Common myeloid progenitor, CD34-positive (primary cell): ENCODE measurements around the gene HEATR3.

Source experiments
- CTCF ChIA-PET: fragments of 350-600 bp; sonication (Branson Sonifier 250); formaldehyde crosslinking; loops from one replicate; lab custom pipeline; 2021; ENCODE audit warnings: antibody characterized with exemption; lab: Charles Lee
- POLR2A ChIA-PET: fragments of 350-600 bp; sonication (Branson Sonifier 250); formaldehyde crosslinking; loops from one replicate; lab custom pipeline; 2021; ENCODE audit warnings: antibody characterized with exemption; lab: Charles Lee
- DNase-seq, 3 donors: peaks; one replicate each; pipeline versions ENCODE4 v3.0.0 to v3.0.0-alpha.2; 2013
- H3K27ac ChIP-seq, 2 experiments: 1 replicate in 1 of 2; 2 replicates in 1 of 2; pipeline ENCODE4 v1.7.0; 2013; ENCODE audit warnings: inconsistent platforms in 2 of 2, low read length in 2 of 2, mild to moderate bottlenecking in 2 of 2, low read depth in 1 of 2, moderate library complexity in 1 of 2; ENCODE audit not compliant: severe bottlenecking in 2 of 2, insufficient read depth in 1 of 2, poor library complexity in 1 of 2
- H3K27me3 ChIP-seq, 5 experiments: replicated peaks in 2 of 5; 1 replicate in 3 of 5; 2 replicates in 2 of 5; pipeline versions ENCODE4 v1.6.1 to v1.7.0; 2013; ENCODE audit warnings: low read length in 4 of 5, mild to moderate bottlenecking in 2 of 5, moderate library complexity in 2 of 5, inconsistent platforms in 1 of 5; ENCODE audit not compliant: insufficient read depth in 5 of 5, control insufficient read depth in 4 of 5
- H3K36me3 ChIP-seq, 4 experiments: 1 replicate in 2 of 4; 2 replicates in 2 of 4; pipeline versions ENCODE4 v1.6.1 to v1.7.0; 2013; ENCODE audit warnings: low read length in 3 of 4, control low read depth in 1 of 4, mild to moderate bottlenecking in 1 of 4; ENCODE audit not compliant: control insufficient read depth in 4 of 4, insufficient read depth in 4 of 4
- H3K4me1 ChIP-seq, 4 experiments: 1 replicate in 3 of 4; 2 replicates in 1 of 4; pipeline versions ENCODE4 v1.6.1 to v1.7.1; 2013; ENCODE audit warnings: low read length in 3 of 4, mild to moderate bottlenecking in 3 of 4, control low read depth in 1 of 4, inconsistent platforms in 1 of 4, moderate library complexity in 1 of 4; ENCODE audit not compliant: control insufficient read depth in 4 of 4, insufficient read depth in 4 of 4; ENCODE audit errors: control extremely low read depth in 1 of 4
- H3K4me3 ChIP-seq, 7 experiments: 1 replicate in 4 of 7; 2 replicates in 3 of 7; pipeline versions ENCODE4 v1.5.1 to v1.7.0; 2013; ENCODE audit warnings: mild to moderate bottlenecking in 7 of 7, low read length in 6 of 7, moderate library complexity in 6 of 7, inconsistent platforms in 2 of 7, low read depth in 2 of 7, control low read depth in 1 of 7; ENCODE audit not compliant: insufficient read depth in 4 of 7, control insufficient read depth in 1 of 7; ENCODE audit errors: extremely low read depth in 1 of 7
- H3K9me3 ChIP-seq, 5 experiments: 1 replicate in 4 of 5; 2 replicates in 1 of 5; pipeline versions ENCODE4 v1.6.1 to v1.7.1; 2013; ENCODE audit warnings: low read length in 4 of 5, mild to moderate bottlenecking in 2 of 5, inconsistent platforms in 1 of 5, low read depth in 1 of 5, moderate library complexity in 1 of 5; ENCODE audit not compliant: control insufficient read depth in 4 of 5, insufficient read depth in 2 of 5; ENCODE audit errors: control extremely low read depth in 1 of 5
- WGBS: methylation state at CpG from one replicate; pipeline ENCODE4 v1.1.5; 2013; ENCODE audit not compliant: insufficient coverage; 5-methylcytosine and 5-hydroxymethylcytosine counted together

HEATR3 gene

DNA sequence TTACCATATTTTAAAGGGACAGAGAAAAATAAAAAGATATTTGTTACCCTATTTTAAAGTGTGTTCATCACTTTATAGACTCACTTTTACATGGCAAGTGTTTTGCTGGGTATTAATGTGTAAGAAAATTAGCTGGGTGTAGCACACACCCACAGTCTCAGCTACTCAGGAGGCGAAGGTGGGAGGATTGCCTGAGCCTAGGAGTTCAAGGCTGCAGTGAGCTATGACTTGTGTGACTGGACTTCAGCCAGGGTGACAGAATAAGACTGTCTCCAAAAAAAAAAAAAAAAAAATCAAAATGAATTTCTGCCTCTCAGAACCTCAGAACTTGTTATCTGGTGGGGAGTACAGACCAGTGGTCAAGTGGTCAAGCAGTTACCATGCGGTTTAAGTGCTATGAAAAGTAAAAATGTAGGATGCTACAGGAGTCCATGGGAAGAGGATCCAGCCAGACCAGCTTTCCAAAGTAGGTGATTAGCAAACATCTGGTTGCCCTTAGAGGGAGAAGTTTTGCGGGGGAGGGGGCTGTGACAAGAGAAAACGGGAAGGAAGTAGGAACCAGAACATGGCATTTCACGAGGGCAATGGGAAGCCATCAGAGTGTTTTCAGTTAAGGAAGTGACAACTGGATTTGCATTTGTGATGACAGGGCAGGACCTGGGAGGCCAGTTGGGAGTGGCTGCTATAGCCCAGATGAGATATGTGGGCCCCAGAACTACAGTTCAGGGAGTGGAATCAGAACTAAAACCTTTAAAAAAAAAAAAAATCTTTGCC is 26.8 kb upstream of the HEATR3 start:
- WGBS = 0% methylated on average over 3 of the region's 5 CpGs
- peaks cover under 1 to 20% (median 6%) of the 10 kb centered on the region in 4 experiments for H3K36me3 ChIP-seq
- H3K4me3 ChIP-seq = no peak overlapping the region
- ChIA-PET CTCF (interaction anchor here (0.9 to 7.0 kb wide), 5 partner anchors 11 to 28 kb away, joined by 3 to 41 read pairs (median 4); partner anchors contain the start of gene CNEP1R1), POLR2A (interaction anchor here (1.1 kb wide), 1 partner anchor 14 kb away, joined by 3 read pairs; the partner anchor contains the start of gene CNEP1R1)
- no peaks in the 10 kb centered on the region for H3K9me3 ChIP-seq
- no peaks in the 10 kb centered on the region for H3K27me3 ChIP-seq
- H3K4me1 ChIP-seq = peaks cover 13 to 36% (median 27%) of the 10 kb centered on the region in 4 experiments
- H3K27ac ChIP-seq = no peak overlapping the region
- DNase-seq = peak; percentile 42 to 78 (median 70)

DNA sequence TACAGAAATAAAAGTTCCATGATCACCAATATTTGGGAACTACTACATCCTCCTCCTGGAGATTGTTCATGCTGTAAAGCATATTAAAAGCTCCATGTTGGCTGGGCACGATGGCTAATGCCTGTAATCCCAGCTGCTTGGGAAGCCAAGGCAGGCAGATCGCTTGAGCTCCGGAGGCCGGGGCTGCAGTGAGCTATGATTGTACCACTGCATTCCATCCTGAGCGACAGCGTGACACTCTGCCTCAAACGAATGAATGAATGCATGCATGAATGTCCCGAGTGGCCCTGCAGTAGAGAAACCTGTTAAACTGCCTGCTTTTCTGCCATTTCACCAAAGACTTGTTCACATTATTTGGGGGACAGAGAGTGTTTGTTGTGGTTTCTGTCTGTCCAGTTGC is 25.8 kb upstream of the HEATR3 start:
- peaks cover 0 to 12% (median 3%) of the 10 kb centered on the region in 4 experiments for H3K36me3 ChIP-seq
- no peak for DNase-seq
- H3K27me3 ChIP-seq = no peaks in the 10 kb centered on the region
- WGBS = 91% methylated on average over 8 of the region's 8 CpGs
- H3K27ac ChIP-seq = no peak overlapping the region
- CTCF ChIA-PET = interaction anchor here (1.6 to 7.0 kb wide), 2 partner anchors 9 to 16 kb away, joined by 7 to 41 read pairs; partner anchors contain the start of gene CNEP1R1
- POLR2A ChIA-PET = no interaction called here
- H3K4me3 ChIP-seq = no peak overlapping the region
- H3K4me1 ChIP-seq = peaks cover 13 to 36% (median 27%) of the 10 kb centered on the region in 4 experiments
- H3K9me3 ChIP-seq = no peaks in the 10 kb centered on the region

DNA sequence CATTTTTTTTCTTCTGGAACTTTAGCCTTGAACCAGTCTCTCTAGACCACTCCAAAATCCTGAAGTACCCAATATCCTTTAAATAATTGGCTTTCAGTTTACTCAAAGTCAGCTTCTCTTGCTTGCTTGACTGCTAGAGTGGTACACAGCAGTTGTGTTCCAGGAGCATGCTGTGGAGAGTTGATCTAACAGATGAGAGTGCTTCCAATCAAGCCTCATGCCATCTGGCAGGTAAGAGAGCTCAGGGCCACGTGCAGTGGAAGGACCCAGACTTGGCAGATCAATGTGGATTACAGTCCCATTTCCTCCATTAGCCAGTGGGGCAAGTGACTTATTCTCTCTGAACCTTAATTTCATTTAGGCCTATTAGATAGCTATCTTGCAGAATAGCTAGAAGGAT is 25.1 kb upstream of the HEATR3 start:
- H3K4me1 ChIP-seq = peaks cover 13 to 36% (median 27%) of the 10 kb centered on the region in 4 experiments
- no peak overlapping the region for H3K27ac ChIP-seq
- ChIA-PET CTCF (interaction anchor here (1.2 to 1.6 kb wide), 2 partner anchors 10 to 170 kb away, joined by 3 to 7 read pairs; no protein-coding TSS in a partner anchor), POLR2A (no interaction called here)
- no peak for DNase-seq
- no peaks in the 10 kb centered on the region for H3K27me3 ChIP-seq
- no peak overlapping the region for H3K4me3 ChIP-seq
- 83% methylated on average over 1 of the region's 1 CpG for WGBS
- H3K9me3 ChIP-seq = no peaks in the 10 kb centered on the region
- peaks cover 0 to 5% (median 2%) of the 10 kb centered on the region in 4 experiments for H3K36me3 ChIP-seq

DNA sequence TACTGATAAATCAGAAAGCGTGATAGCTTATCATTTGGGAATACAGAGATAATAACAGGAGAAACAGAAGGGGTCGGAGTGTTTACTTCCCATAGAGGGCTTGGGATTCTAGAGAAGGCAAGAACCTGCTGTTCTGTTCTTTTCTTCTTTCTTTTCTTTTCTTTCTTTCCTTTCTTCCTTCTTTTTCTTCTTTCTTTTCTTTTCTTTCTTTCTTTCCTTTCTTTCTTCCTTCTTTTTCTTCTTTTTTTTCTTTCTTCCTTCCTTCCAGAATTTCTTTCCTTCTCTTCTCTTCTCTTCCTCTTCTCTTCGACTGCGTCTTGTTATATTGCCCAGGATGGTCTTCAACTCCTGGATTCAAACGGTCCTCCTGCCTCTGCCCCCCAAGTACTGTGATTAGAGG is 22.4 kb upstream of the HEATR3 start:
- ChIA-PET CTCF (interaction anchor here (1.1 to 1.6 kb wide), 2 partner anchors 20 to 24 kb away, joined by 4 read pairs; no protein-coding TSS in a partner anchor), POLR2A (no interaction called here)
- WGBS = 100% methylated on average over 4 of the region's 5 CpGs
- DNase-seq = no peak
- Histone ChIP-seq H3K27ac (no peak overlapping the region), H3K9me3 (no peaks in the 10 kb centered on the region), H3K36me3 (no peaks in the 10 kb centered on the region), H3K4me3 (no peak overlapping the region), H3K4me1 (peaks cover 5 to 22% (median 18%) of the 10 kb centered on the region in 4 experiments), H3K27me3 (no peaks in the 10 kb centered on the region)

DNA sequence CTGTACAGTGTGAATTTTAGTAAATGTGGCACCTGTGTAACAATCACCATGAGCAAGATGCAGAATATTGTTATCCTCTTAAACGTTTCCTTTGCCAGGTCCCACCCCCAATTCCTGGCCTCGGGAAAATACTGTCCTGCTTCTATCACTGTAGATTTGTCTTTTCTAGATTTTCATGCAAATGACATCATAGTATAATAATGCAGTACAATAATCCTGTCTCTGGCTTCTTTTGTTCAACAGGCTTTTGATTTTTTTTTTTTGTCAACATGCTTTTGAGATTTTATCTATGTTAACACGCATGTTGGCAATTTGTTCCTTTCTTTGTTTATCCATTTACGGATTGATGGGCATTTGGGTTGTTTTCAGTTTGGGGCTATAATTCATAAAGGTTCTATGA is 20.4 kb upstream of the HEATR3 start:
- POLR2A ChIA-PET = no interaction called here
- peaks cover 0 to 5% (median under 1%) of the 10 kb centered on the region in 4 experiments for H3K4me1 ChIP-seq
- DNase-seq = no peak
- H3K4me3 ChIP-seq = no peak overlapping the region
- H3K27me3 ChIP-seq = no peaks in the 10 kb centered on the region
- no peak overlapping the region for H3K27ac ChIP-seq
- H3K9me3 ChIP-seq = no peaks in the 10 kb centered on the region
- 100% methylated on average over 2 of the region's 4 CpGs for WGBS
- H3K36me3 ChIP-seq = no peaks in the 10 kb centered on the region
- CTCF ChIA-PET = no interaction called here

DNA sequence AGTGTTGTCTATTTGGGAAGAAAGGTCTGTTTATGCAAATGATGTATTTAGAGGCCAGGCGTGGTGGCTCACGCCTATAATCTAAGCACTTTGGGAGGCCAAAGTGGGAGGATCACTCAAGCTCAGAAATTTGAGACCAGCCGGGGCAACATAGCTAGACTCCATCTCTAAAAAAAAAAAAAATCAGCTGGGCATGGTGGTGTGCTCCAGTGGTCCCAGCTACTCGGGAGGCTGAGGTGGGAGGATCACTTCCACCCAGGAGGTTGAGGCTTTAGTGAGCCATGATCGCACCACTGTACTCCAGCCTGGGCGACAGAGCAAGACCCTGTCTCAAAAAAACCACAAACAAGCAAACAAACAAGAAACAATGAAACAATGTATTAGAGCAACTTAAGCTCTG is 18.9 kb upstream of the HEATR3 start:
- H3K9me3 ChIP-seq = no peaks in the 10 kb centered on the region
- POLR2A ChIA-PET = no interaction called here
- H3K4me1 ChIP-seq = no peaks in the 10 kb centered on the region
- 100% methylated on average over 3 of the region's 6 CpGs for WGBS
- no peaks in the 10 kb centered on the region for H3K27me3 ChIP-seq
- CTCF ChIA-PET = interaction anchor here (1.2 kb wide), 1 partner anchor 15 kb away, joined by 3 read pairs; no protein-coding TSS in a partner anchor
- no peaks in the 10 kb centered on the region for H3K36me3 ChIP-seq
- no peak overlapping the region for H3K4me3 ChIP-seq
- H3K27ac ChIP-seq = no peak overlapping the region
- no peak for DNase-seq

DNA sequence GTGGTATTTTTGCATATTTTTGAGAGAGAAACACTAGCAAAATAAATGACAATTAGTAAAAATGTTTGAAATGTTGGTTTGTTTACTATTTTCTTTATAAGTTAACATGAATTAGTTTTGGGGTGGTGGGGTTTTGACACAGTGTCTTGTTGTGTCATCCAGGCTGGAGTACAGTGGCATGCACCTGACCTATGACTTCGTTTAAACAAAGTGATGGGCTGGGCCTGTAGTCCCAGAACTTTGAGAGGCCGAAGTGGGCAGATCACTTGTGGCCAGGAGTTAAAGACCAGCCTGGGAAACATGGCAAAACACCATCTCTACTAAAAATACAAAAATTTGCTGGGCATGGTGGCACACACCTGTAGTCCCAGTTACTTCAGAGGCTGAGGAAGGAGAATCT is 17.9 kb upstream of the HEATR3 start:
- POLR2A ChIA-PET = interaction anchor here (0.6 kb wide), 1 partner anchor 638 kb away, joined by 3 read pairs; no protein-coding TSS in a partner anchor
- no peaks in the 10 kb centered on the region for H3K36me3 ChIP-seq
- H3K4me3 ChIP-seq = no peak overlapping the region
- H3K4me1 ChIP-seq = no peaks in the 10 kb centered on the region
- CTCF ChIA-PET = no interaction called here
- 86% methylated on average over 1 of the region's 2 CpGs for WGBS
- H3K27me3 ChIP-seq = no peaks in the 10 kb centered on the region
- DNase-seq = no peak
- H3K27ac ChIP-seq = no peak overlapping the region
- H3K9me3 ChIP-seq = no peaks in the 10 kb centered on the region
